ENCODE data around the gene PLCD3. TPM values are rescaled to one million over a fixed set of nuclear protein-coding genes. Genes with fewer than 3 reads are reported as not detected.
A peak's percentile ranks its signal among the peaks of the same experiment; 100 is the strongest.
"Not testable (repeated sequence)": the region's sequence is repeated elsewhere in the genome, so short reads cannot be mapped to it uniquely, and the experiment has no call there.

The PLCD3 gene
- polyA plus RNA-seq, 1 of the 3 experiments (the other 2 are of a cell fraction) = 59.7 TPM

- POLR2A ChIA-PET; H2AFZ ChIP-seq (ENCODE audit: low read depth): not testable (repeated sequence)
- CTCF ChIA-PET = interaction anchor here (0.7 to 3.7 kb wide), 5 partner anchors 10 to 197 kb away, joined by 3 to 21 read pairs (median 8); partner anchors contain the start of genes ACBD4 and HEXIM1
Measured at GRCh38 chr17:45124797-45125122, 7.6 kb downstream of the PLCD3 start.

GRCh38 chr17:45123930-45124796 is 8.2 kb downstream of the PLCD3 start:
- no peak overlapping the region; the same call in 1 of the 2 replicates for H2AFZ ChIP-seq (ENCODE audit: low read depth)
- TF ChIP-seq TCF12 (IDR thresholded peaks at IDR 0.05) (peak; percentile 89), EP300 (IDR thresholded peaks at IDR 0.05; ENCODE audit: borderline replicate concordance in 1 of 2, low read depth in 1 of 2, low read length in 1 of 2) (peak in 1 of 2 experiments; percentile 81; a peak in 2 of 4 replicates), MEF2A (IDR thresholded peaks at IDR 0.05; ENCODE audit: borderline replicate concordance, low read depth) (no peak), RXRA (IDR thresholded peaks at IDR 0.05; ENCODE audit: borderline replicate concordance, low read depth) (peak; percentile 65; the same call in 1 of the 2 replicates), SMC3 (IDR thresholded peaks at IDR 0.05; ENCODE audit: low read depth, low read length) (no peak), FOXJ3 (CRISPR knock-in tag; IDR thresholded peaks at IDR 0.05) (no peak), MXI1 (IDR thresholded peaks at IDR 0.05; ENCODE audit: low read depth, low read length) (no peak), REST (IDR thresholded peaks at IDR 0.05; ENCODE audit: low read depth, low read length) (peak; percentile 60; the same call in 1 of the 2 replicates), PBX3 (IDR thresholded peaks at IDR 0.05) (peak; percentile 75), NFIC (IDR thresholded peaks at IDR 0.05; ENCODE audit: borderline replicate concordance) (peak; percentile 79), POLR2AphosphoS5 (IDR thresholded peaks at IDR 0.05; ENCODE audit: low read depth, low read length) (peak; percentile 50; the same call in 1 of the 2 replicates), NRF1 (IDR thresholded peaks at IDR 0.05; ENCODE audit: low read depth, low read length) (no peak), MAX (IDR thresholded peaks at IDR 0.05; ENCODE audit: low read depth) (peak; percentile 83), GABPA (IDR thresholded peaks at IDR 0.05; ENCODE audit: low read depth) (peak; percentile 52; the same call in 1 of the 2 replicates), JUND (IDR thresholded peaks at IDR 0.05) (peak; percentile 97; the same call in 1 of the 2 replicates), RCOR1 (IDR thresholded peaks at IDR 0.05; ENCODE audit: low read length) (no peak), EZH2phosphoT487 (IDR thresholded peaks at IDR 0.05; ENCODE audit: borderline replicate concordance, low read depth) (no peak), FOSL2 (IDR thresholded peaks at IDR 0.05; ENCODE audit: borderline replicate concordance, low read depth) (peak; percentile 99), RFX5 (IDR thresholded peaks at IDR 0.05; ENCODE audit: low read length) (no peak), CHD2 (IDR thresholded peaks at IDR 0.05; ENCODE audit: low read length, partially characterized antibody) (peak; percentile 45), IRF3 (IDR thresholded peaks at IDR 0.05; ENCODE audit: low read depth, low read length) (no peak)

More at GRCh38 chr17:45124797-45125122, 7.6 kb downstream of the PLCD3 start:
- not testable (repeated sequence) for H3K4me3 ChIP-seq (ENCODE audit: low read depth in 2 of 2, low read length in 1 of 2); H3K27me3 ChIP-seq (ENCODE audit: insufficient read depth); DNase-seq; H4K20me1 ChIP-seq (ENCODE audit: insufficient read depth); H3K9me3 ChIP-seq; H3K9me2 ChIP-seq; H3K36me3 ChIP-seq (replicated peaks in 1 of 2; ENCODE audit: control insufficient read depth in 1 of 2, insufficient read depth in 2 of 2, low read length in 1 of 2)
- Histone ChIP-seq H3K4me2 (peak overlapping the region; percentile 76), H3F3A (replicated peaks; ENCODE audit: insufficient read depth) (peaks cover 20% of the 10 kb centered on the region), H3K4me1 (ENCODE audit: control insufficient read depth in 1 of 2, insufficient read depth in 2 of 2, low read depth in 1 of 2, low read length in 1 of 2) (peaks cover 35 to 41% of the 10 kb centered on the region in 2 experiments; a peak in 3 of 4 replicates), H3K9ac (peak overlapping the region; percentile 68; the same call in 1 of the 2 replicates), H3K79me2 (ENCODE audit: insufficient read depth) (peaks cover 82% of the 10 kb centered on the region), H3K27ac (ENCODE audit: low read depth in 2 of 2, low read length in 1 of 2) (peak overlapping the region; percentile 56 to 93; a peak in 3 of 4 replicates)
- WGBS (ENCODE audit: low lambda C conversion rate) = 61% methylated on average over 5 of the region's 5 CpGs

More at GRCh38 chr17:45123930-45124796, 8.2 kb downstream of the PLCD3 start:
- peak overlapping the region; percentile 68 for H3K9ac ChIP-seq
- peak overlapping the region; percentile 56 to 93 for H3K27ac ChIP-seq (ENCODE audit: low read depth in 2 of 2, low read length in 1 of 2)
- peaks cover 0 to 7% of the 10 kb centered on the region in 2 experiments for H3K36me3 ChIP-seq (replicated peaks in 1 of 2; ENCODE audit: control insufficient read depth in 1 of 2, insufficient read depth in 2 of 2, low read length in 1 of 2)
- ChIA-PET POLR2A (no interaction called here), CTCF (interaction anchor here (0.7 to 3.7 kb wide), 6 partner anchors 8 to 197 kb away, joined by 3 to 21 read pairs (median 8); partner anchors contain the start of genes ACBD4 and PLCD3)
- H3K4me1 ChIP-seq (ENCODE audit: control insufficient read depth in 1 of 2, insufficient read depth in 2 of 2, low read depth in 1 of 2, low read length in 1 of 2) = peaks cover 36 to 41% of the 10 kb centered on the region in 2 experiments; a peak in 3 of 4 replicates
- H4K20me1 ChIP-seq (ENCODE audit: insufficient read depth) = no peaks in the 10 kb centered on the region
- peaks cover 14% of the 10 kb centered on the region for H3F3A ChIP-seq (replicated peaks; ENCODE audit: insufficient read depth)
- H3K9me3 ChIP-seq = no peaks in the 10 kb centered on the region
- H3K9me2 ChIP-seq = no peaks in the 10 kb centered on the region
- H3K4me2 ChIP-seq = peak overlapping the region; percentile 76
- H3K4me3 ChIP-seq (ENCODE audit: low read depth in 2 of 2, low read length in 1 of 2) = no peak overlapping the region
- no peaks in the 10 kb centered on the region for H3K27me3 ChIP-seq (ENCODE audit: insufficient read depth)
- 40% methylated on average over 11 of the region's 15 CpGs for WGBS (ENCODE audit: low lambda C conversion rate)
- H3K79me2 ChIP-seq (ENCODE audit: insufficient read depth) = peaks cover 76% of the 10 kb centered on the region
- peak; percentile 80 for DNase-seq
